ENCODE results near the gene CASP1.

- no peak for TF ChIP-seq GATA3 (IDR thresholded peaks at IDR 0.05; ENCODE audit: low read depth, low read length)
- no peak for TF ChIP-seq GATA2 (IDR thresholded peaks at IDR 0.05; ENCODE audit: low read depth, low read length)
These were observed 36.3 kb upstream of the CASP1 start for GRCh38 chr11:105071089-105071732.
